Activated CD4-positive, alpha-beta T cell treated with anti-CD3 and anti-CD28 coated beads, Interleukin-2, amount 10 ng/mL, durations not matched to agents 7 days and 5 days (primary cell): ENCODE data around the gene COL18A1. TPM values are rescaled to one million over a fixed set of nuclear protein-coding genes. Genes with fewer than 3 reads are reported as not detected.
"Not testable (repeated sequence)": the region's sequence is repeated elsewhere in the genome, so short reads cannot be mapped to it uniquely, and the experiment has no call there.

Experiments used
- CTCF ChIA-PET: fragments of 350-600 bp; sonication (Branson Sonifier 250); formaldehyde crosslinking; loops from one replicate; lab custom pipeline; 2021; ENCODE audit warnings: antibody characterized with exemption; lab: Charles Lee
- POLR2A ChIA-PET: fragments of 350-600 bp; sonication (Branson Sonifier 250); formaldehyde crosslinking; loops from one replicate; lab custom pipeline; 2021; ENCODE audit warnings: antibody characterized with exemption; lab: Charles Lee
- DNase-seq: peaks from one replicate; pipeline ENCODE4 v3.0.0-alpha.2; 2020
- H3K27ac Mint-ChIP-seq: one replicate; pipeline ENCODE4 v1.8.0; 2021; ENCODE audit warnings: mild to moderate bottlenecking, moderate library complexity, mixed read lengths
- H3K27me3 Mint-ChIP-seq: one replicate; pipeline ENCODE4 v1.8.0; 2021; ENCODE audit warnings: mixed read lengths
- H3K36me3 Mint-ChIP-seq: one replicate; pipeline ENCODE4 v1.8.0; 2021; ENCODE audit warnings: low read depth, mixed read lengths
- H3K4me1 Mint-ChIP-seq: one replicate; pipeline ENCODE4 v1.8.0; 2021; ENCODE audit warnings: mixed read lengths
- H3K4me3 Mint-ChIP-seq: one replicate; pipeline ENCODE4 v1.8.0; 2021; ENCODE audit warnings: mild to moderate bottlenecking, moderate library complexity, mixed read lengths
- H3K9me3 Mint-ChIP-seq: one replicate; pipeline ENCODE4 v1.8.0; 2021; ENCODE audit warnings: mixed read lengths
- total RNA-seq, 2 experiments: library from RNA; stranded (reverse); gene quantifications; one replicate each; pipeline ENCODE4 v1.2.3, GENCODE V29; 2021

Gene COL18A1
- total RNA-seq, 2 experiments from 2014 or later = 2.8 to 3.1 TPM

- peak overlapping the region; percentile 49 for H3K4me3 Mint-ChIP-seq
- no peak for DNase-seq
- peaks cover 14% of the 10 kb centered on the region for H3K4me1 Mint-ChIP-seq
- H3K27me3 Mint-ChIP-seq = no peaks in the 10 kb centered on the region
- ChIA-PET POLR2A (no interaction called here), CTCF (interaction anchor here (2.9 kb wide), 1 partner anchor 148 kb away, joined by 7 read pairs; no protein-coding TSS in a partner anchor)
- H3K36me3 Mint-ChIP-seq = no peaks in the 10 kb centered on the region
- H3K27ac Mint-ChIP-seq = peak overlapping the region; percentile 87
- H3K9me3 Mint-ChIP-seq = no peaks in the 10 kb centered on the region
Observed at GRCh38 chr21:45438391-45439145, 33.6 kb downstream of the COL18A1 start.

DNA sequence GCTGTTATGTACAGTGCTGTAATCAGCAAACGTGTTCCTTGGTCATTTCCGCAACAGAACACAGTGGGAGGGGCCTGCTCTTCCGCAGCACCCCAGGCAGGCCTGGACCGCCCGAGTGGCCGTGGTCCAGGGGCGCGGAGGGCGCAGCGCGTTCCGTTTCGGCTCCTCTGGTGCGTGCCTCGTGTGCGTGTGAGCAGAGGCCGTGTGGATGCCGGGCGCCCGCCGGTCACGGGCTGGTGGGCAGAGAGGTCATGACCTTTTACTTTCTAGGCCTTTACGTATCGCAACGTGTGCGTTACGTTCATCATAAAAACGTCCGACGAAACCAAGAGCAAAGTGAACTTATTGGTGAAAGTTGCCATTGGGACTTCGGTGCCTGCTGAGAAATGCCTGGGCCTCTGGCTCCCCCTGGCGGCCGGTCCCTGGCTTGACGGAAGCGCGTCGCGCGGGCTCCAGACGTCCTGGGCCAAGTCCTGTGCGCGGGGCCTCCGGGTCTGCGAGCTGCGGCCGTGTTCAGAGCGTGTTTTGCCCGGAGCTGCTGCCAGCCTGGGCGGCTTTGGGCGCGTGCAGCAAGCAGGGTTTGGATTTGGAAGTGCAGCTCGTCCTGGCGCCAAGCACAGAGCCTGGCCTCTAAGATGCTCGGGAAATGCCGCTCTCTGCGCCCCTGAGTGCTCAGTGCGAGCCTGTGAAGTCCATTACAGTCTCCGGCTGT lies 34.4 kb downstream of the COL18A1 start:
- peak overlapping the region; percentile 87 for H3K27ac Mint-ChIP-seq
- H3K4me1 Mint-ChIP-seq = peaks cover 14% of the 10 kb centered on the region
- no peaks in the 10 kb centered on the region for H3K27me3 Mint-ChIP-seq
- CTCF ChIA-PET = interaction anchor here (0.6 to 2.9 kb wide), 4 partner anchors 9 to 149 kb away, joined by 3 to 7 read pairs (median 4); no protein-coding TSS in a partner anchor
- H3K36me3 Mint-ChIP-seq = no peaks in the 10 kb centered on the region
- peak overlapping the region; percentile 49 for H3K4me3 Mint-ChIP-seq
- H3K9me3 Mint-ChIP-seq = no peaks in the 10 kb centered on the region
- DNase-seq = peak; percentile 87
- POLR2A ChIA-PET = no interaction called here

DNA sequence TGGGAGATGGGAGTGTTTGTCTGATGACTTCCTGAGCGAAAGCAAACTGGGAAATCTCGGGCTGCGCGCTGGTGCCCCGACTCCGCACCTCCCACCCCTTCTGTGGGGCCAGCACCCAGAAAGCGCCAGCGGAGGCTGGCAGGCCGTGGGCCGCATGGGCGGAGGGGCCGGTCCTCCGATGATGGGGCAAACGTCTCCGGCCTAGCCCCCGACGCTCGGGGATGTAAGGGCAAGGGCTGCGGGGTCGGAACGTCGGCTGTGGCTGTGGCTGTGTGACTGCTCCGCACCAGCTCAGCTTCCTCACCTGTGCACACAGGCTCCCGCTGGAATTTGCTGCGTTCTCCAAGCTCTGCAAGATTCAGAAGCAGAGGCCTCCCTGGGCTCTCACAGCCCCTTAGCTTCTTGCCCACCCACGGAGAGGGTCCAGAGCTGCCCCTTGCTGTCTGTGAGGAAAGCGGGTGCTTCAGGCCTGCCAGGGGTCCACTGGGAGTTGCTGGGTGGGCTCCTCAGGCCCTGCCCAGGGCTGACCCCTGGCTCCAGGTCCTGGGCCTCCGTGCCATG lies 35.0 kb downstream of the COL18A1 start:
- no peak overlapping the region for H3K4me3 Mint-ChIP-seq
- H3K27ac Mint-ChIP-seq = no peak overlapping the region
- no peaks in the 10 kb centered on the region for H3K27me3 Mint-ChIP-seq
- peaks cover 14% of the 10 kb centered on the region for H3K4me1 Mint-ChIP-seq
- CTCF ChIA-PET = interaction anchor here (0.6 to 2.9 kb wide), 5 partner anchors 10 to 303 kb away, joined by 3 to 7 read pairs (median 3); no protein-coding TSS in a partner anchor
- no peaks in the 10 kb centered on the region for H3K36me3 Mint-ChIP-seq
- POLR2A ChIA-PET = no interaction called here
- no peak for DNase-seq
- no peaks in the 10 kb centered on the region for H3K9me3 Mint-ChIP-seq

DNA sequence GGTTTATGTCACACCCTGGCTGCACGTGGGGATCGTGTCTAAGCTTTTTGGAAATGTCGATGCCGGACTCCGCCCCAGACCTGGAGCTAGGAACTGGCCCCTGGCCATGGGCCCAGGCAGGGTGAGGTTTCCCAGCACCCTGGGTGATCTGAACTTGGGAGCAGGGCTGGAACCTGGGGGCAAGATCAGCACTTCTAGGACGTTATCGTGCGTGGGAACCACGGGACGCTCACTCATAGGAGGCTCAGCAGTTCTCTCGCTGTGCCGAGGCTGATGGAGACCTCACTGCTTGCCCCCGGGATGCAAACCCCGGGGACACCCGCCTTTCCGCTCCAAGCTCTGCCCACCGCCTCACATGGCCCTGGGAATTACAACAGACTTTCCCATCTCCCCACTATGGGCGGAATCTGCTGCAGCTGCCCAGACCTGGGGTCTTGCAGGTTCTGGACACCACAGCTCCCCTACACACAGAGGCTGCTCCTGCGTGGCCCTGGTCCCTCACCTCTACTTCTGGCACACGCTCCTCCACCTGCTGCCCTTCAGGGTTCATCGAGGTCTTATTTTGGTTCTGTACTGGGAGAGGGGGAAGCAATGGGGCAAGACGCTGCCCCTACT lies 35.9 kb downstream of the COL18A1 start:
- no peaks in the 10 kb centered on the region for H3K36me3 Mint-ChIP-seq
- H3K4me1 Mint-ChIP-seq = peaks cover 14% of the 10 kb centered on the region
- DNase-seq = no peak
- H3K9me3 Mint-ChIP-seq = no peaks in the 10 kb centered on the region
- peaks cover 4% of the 10 kb centered on the region for H3K27me3 Mint-ChIP-seq
- peak overlapping the region; percentile 64 for H3K27ac Mint-ChIP-seq
- no peak overlapping the region for H3K4me3 Mint-ChIP-seq
- ChIA-PET CTCF (interaction anchor here (0.7 to 2.9 kb wide), 3 partner anchors 148 to 304 kb away, joined by 3 to 7 read pairs (median 3); no protein-coding TSS in a partner anchor), POLR2A (no interaction called here)

- peaks cover 7% of the 10 kb centered on the region for H3K27me3 Mint-ChIP-seq
- H3K36me3 Mint-ChIP-seq = no peaks in the 10 kb centered on the region
- POLR2A ChIA-PET = no interaction called here
- H3K27ac Mint-ChIP-seq = no peak overlapping the region
- peaks cover 5% of the 10 kb centered on the region for H3K9me3 Mint-ChIP-seq
- no peak overlapping the region for H3K4me3 Mint-ChIP-seq
- H3K4me1 Mint-ChIP-seq = peaks cover 13% of the 10 kb centered on the region
- DNase-seq = no peak
- CTCF ChIA-PET = interaction anchor here (0.8 to 1.4 kb wide), 2 partner anchors 29 to 149 kb away, joined by 3 read pairs; no protein-coding TSS in a partner anchor
Observed at GRCh38 chr21:45441431-45442255, 36.7 kb downstream of the COL18A1 start.

GRCh38 chr21:45442276-45442675 lies 37.3 kb downstream of the COL18A1 start:
- Mint-ChIP-seq H3K4me3 (no peak overlapping the region), H3K27me3 (peaks cover 7% of the 10 kb centered on the region), H3K27ac (no peak overlapping the region), H3K36me3 (no peaks in the 10 kb centered on the region), H3K9me3 (peaks cover 5% of the 10 kb centered on the region), H3K4me1 (peaks cover 13% of the 10 kb centered on the region)
- CTCF ChIA-PET = no interaction called here
- no peak for DNase-seq
- POLR2A ChIA-PET = no interaction called here

DNA sequence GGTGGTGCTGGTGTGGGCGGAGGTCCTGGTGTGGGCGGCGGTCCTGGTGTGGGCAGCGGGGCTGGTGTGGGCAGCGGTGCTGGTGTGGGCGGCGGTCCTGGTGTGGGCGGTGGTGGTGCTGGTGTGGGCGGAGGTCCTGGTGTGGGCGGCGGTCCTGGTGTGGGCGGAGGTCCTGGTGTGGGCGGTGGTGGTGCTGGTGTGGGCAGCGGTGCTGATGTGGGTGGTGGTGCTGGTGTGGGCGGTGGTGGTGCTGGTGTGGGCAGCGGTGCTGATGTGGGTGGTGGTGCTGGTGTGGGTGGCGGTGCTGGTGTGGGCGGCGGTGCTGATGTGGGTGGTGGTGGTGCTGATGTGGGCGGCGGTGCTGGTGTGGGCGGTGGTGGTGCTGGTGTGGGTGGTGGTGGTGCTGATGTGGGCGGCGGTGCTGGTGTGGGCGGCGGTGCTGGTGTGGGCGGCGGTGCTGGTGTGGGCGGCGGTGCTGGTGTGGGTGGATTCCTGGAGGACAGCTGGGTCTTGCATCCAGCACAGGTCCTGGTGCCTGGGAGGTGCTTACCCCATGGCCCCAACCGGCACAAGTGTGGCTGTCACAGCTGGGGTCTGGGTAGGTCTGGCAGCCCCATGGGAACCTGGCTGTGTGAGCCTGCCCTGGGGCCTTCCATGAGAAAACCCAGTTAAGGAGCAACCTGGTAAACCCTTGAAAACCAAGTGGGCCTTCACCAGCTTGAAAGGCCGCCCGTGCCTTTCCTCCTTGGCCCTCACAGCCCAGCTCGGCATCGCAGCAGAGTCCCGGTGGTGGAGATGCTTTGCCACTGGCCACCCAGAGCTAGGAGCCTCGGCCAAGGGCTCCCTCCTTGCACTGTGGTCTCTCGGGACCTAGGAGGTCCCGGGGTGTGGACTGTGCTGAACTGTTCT lies 38.0 kb downstream of the COL18A1 start:
- not testable (repeated sequence) for H3K36me3 Mint-ChIP-seq

GRCh38 chr21:45443595-45444181 lies 38.7 kb downstream of the COL18A1 start:
- POLR2A ChIA-PET = no interaction called here
- DNase-seq = no peak
- CTCF ChIA-PET = no interaction called here

More for the DNA sequence above, 38.0 kb downstream of the COL18A1 start:
- H3K27ac Mint-ChIP-seq, POLR2A ChIA-PET, H3K4me3 Mint-ChIP-seq, CTCF ChIA-PET, H3K27me3 Mint-ChIP-seq, DNase-seq, H3K9me3 Mint-ChIP-seq: not testable (repeated sequence)
- peaks cover 13% of the 10 kb centered on the region for H3K4me1 Mint-ChIP-seq

GRCh38 chr21:45444385-45444784 lies 39.4 kb downstream of the COL18A1 start:
- no peak for DNase-seq
- Mint-ChIP-seq H3K27ac (no peak overlapping the region), H3K4me3 (no peak overlapping the region), H3K27me3 (peaks cover 9% of the 10 kb centered on the region), H3K9me3 (peaks cover 5% of the 10 kb centered on the region), H3K36me3 (no peaks in the 10 kb centered on the region), H3K4me1 (peaks cover 3% of the 10 kb centered on the region)
- ChIA-PET CTCF (no interaction called here), POLR2A (no interaction called here)

More at GRCh38 chr21:45443595-45444181, 38.7 kb downstream of the COL18A1 start:
- peaks cover 5% of the 10 kb centered on the region for H3K9me3 Mint-ChIP-seq
- peaks cover 9% of the 10 kb centered on the region for H3K4me1 Mint-ChIP-seq
- H3K27ac Mint-ChIP-seq = no peak overlapping the region
- no peak overlapping the region for H3K4me3 Mint-ChIP-seq
- H3K27me3 Mint-ChIP-seq = peaks cover 9% of the 10 kb centered on the region
- no peaks in the 10 kb centered on the region for H3K36me3 Mint-ChIP-seq

DNA sequence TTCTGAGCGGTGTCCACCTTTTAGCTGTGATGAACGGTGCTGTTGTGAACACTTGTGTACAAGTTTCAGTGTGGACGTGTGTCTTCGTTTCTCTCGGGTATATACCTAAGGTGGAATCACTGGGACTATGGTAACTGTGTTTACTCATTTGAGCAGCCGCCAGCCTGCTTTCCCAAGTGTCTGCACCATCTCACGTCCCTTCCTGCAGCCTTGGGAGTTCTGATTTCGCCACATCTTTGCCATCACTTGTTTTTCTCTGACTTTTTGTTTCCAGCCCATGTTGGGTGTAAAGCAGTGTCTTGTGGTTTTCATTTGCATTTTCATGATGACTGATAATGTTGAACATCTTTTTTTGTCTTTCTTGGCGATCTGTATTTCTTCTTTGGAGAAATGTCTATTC lies 40.4 kb downstream of the COL18A1 start:
- Mint-ChIP-seq H3K9me3 (peaks cover 5% of the 10 kb centered on the region), H3K4me3 (no peak overlapping the region), H3K36me3 (no peaks in the 10 kb centered on the region), H3K27ac (no peak overlapping the region), H3K27me3 (peaks cover 9% of the 10 kb centered on the region), H3K4me1 (no peaks in the 10 kb centered on the region)
- DNase-seq = no peak
- POLR2A ChIA-PET = no interaction called here
- CTCF ChIA-PET = no interaction called here

GRCh38 chr21:45447821-45448220 lies 42.9 kb downstream of the COL18A1 start:
- POLR2A ChIA-PET = no interaction called here
- no peaks in the 10 kb centered on the region for H3K36me3 Mint-ChIP-seq
- H3K9me3 Mint-ChIP-seq = peaks cover 16% of the 10 kb centered on the region
- CTCF ChIA-PET = no interaction called here
- peaks cover 9% of the 10 kb centered on the region for H3K27me3 Mint-ChIP-seq
- no peak overlapping the region for H3K27ac Mint-ChIP-seq
- DNase-seq = no peak
- H3K4me3 Mint-ChIP-seq = no peak overlapping the region
- no peaks in the 10 kb centered on the region for H3K4me1 Mint-ChIP-seq
